CD1c-positive myeloid dendritic cell (primary cell): Measurements from ENCODE around the gene SYCE3.
"Not testable (repeated sequence)": the region's sequence is repeated elsewhere in the genome, so short reads cannot be mapped to it uniquely, and the experiment has no call there.

Experiments
- DNase-seq: peaks from one replicate; pipeline ENCODE4 v3.0.0-alpha.2; 2016; ENCODE audit errors: extremely low spot score

Gene SYCE3, protein sequence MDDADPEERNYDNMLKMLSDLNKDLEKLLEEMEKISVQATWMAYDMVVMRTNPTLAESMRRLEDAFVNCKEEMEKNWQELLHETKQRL

DNA sequence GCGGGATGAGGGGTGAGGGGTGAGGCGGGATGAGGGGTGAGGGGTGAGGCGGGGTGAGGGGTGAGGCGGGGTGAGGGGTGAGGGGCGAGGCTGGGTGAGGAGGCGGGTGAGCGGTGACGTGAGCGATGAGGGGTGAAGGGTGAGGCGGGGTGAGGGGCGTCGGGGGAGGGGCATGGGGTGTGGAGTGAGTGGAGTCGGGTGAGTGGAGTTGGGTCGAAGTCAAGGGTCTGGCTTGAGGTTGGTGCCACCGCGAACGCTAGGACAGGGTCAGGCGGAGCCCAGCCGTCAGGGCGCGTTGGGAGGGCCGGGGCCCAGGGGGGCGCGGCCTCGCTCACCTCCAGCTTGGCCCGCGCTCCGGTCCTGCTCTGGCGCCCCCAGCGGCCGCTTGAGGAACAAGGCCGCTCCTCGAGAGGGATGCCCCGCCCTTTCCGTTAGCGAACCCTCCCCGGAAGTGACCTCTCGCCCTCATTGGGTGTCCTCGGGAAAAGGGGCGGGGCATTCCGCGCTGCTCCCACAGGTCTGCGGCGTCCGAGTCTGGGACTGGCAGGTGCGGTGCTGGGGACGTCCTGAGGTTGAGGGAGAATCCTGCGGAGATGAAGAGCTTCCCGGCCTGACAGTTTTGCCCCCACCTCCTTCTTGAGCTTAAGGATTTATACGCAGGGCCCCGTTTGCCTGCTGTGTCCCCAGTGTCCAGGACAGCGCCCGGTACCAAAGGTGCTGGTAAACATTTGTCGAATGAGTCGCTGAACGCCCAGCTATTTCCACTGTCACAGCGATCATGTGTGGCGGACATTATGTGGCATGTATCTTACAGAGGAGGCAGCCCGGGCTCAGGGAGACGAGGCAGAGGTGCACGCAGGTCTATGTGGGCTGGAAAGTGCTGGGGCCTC is at the start of gene SYCE3:
TSS of gene SYCE3 (minus strand) at position 397 of the 890 bp plus-strand sequence. CDS start 6,514 bp downstream, outside the sequence.
- peak; percentile 99 for DNase-seq

DNA sequence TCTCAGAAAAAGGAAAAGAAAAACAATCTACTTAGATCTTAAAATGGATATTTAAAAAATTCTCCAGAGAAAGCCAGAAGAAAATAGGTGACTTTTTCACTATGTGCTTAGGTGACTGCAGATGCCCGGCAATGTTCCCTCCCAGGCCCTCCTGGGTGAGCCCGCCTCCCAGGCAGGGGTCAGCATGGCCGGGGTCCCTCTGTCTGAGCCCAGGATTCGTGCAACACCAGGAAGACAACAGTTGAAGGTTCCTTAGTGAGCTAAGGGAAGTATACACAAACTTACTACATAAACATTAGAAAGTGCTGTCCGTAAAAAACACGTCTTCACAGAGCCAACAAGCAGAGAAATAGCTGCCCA is 49.4 kb upstream of the SYCE3 start:
- no peak for DNase-seq

DNA sequence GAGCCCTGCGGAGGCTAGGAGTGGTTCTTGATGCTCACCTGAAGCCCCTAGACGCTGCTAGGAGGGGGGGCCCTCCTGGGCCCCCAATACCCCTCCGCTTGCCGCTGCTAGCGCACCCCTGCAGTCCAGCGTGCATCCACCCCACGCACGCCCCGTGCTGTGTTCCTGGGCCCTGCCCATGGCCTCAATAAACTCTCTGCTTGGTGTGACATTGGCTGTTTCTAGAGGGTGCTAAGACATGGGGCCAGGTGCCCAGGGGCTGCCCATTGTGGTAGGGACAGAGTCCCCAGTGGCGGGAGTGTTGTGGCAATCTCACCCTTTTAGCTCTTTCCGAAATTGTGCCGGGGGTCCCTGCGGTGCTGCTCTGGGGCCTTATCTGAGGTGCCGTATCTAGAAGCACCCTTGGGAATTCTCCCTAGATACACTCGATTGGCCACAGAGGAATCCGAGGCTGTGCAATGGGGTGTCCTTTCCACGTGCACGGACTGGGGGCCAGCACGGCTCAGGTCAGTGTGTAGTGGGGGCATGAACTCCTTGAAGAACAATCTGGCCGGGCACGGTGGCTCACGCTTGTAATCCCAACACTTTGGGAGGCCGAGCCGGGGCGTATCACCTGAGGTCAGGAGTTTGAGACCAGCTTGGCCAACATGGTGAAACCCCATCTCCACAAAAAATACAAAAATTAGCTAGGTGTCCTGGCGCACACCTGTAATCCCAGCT is 48.8 kb upstream of the SYCE3 start:
- no peak for DNase-seq

DNA sequence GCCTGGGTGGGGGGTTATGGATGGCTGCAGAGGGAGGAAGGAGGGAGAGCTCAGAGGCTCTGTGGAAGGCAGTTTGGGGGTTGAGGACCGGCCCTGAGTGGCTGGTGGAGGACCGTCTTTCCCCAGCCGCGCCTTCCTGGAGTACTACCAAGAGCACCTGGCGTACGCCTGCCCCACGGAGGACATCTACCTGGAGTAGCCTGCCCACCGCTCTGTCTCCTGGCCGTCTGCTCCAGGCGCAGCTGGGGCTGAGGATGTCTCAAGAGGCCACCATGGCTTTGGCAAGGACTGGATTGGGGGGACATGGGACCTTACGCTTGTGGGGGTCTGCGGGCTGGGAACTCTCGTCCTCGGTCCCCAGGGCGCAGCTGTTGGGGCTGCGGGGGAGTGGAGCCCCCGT is 47.9 kb upstream of the SYCE3 start:
- DNase-seq: no peak

DNA sequence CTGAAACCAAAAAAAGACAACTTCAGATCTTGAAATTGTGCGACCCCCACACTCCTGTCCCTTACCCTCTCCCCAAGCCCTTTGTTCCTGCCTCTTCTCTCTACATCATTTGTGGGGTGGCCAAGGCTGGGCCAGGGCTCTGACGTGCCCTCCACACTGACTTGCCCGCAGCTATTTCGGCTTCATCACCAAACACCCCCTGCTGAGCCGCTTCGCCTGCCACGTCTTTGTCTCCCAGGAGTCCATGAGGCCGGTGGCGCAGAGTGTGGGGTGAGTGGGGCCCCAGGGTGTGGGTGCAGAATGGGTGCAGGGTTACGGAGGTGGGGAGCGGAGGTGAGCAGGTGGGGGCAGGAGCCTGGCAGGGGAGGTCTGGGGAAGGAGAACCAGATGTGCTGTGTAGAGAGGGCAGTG is 47.3 kb upstream of the SYCE3 start:
- DNase-seq: no peak

DNA sequence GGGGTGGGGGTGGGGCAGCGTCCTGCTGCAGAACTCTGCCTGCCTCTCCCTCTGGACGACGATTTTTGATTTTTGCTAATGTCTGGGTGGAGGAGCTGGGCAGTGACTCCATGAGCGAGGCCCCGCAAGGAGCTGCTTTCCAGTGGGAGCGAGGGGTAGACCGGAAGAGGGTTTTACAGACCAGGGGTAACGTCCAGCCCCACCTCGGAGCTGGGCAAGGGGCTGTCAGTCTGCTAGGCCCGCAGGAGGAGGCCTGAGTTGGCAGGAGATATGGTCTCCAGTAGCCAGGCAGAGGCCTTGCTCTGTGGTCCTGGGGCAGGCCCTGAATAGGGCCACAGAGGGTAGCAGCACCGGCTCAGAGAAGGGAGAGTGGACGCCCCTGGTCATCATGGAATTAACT is 46.9 kb upstream of the SYCE3 start:
- no peak for DNase-seq

DNA sequence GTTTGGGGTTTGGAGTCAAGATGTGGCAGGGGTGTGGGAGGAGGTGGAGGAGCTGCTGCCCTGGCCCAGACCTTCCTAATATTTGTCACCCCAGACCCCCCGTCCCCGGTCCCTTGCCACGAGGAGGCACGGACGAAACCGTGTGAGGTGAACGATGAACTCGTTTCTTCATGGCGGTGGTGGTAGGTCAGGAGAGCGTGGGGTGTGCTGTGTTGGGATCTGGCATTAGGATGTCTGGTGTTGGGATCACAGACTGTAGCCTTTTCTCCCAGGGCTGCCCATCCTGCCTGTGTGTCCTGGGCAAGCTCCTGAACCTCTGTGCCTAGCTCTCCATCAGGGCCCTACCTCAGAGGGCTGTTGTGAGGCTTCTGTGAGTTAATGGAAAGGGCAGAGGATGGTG is 46.3 kb upstream of the SYCE3 start:
- DNase-seq: no peak

DNA sequence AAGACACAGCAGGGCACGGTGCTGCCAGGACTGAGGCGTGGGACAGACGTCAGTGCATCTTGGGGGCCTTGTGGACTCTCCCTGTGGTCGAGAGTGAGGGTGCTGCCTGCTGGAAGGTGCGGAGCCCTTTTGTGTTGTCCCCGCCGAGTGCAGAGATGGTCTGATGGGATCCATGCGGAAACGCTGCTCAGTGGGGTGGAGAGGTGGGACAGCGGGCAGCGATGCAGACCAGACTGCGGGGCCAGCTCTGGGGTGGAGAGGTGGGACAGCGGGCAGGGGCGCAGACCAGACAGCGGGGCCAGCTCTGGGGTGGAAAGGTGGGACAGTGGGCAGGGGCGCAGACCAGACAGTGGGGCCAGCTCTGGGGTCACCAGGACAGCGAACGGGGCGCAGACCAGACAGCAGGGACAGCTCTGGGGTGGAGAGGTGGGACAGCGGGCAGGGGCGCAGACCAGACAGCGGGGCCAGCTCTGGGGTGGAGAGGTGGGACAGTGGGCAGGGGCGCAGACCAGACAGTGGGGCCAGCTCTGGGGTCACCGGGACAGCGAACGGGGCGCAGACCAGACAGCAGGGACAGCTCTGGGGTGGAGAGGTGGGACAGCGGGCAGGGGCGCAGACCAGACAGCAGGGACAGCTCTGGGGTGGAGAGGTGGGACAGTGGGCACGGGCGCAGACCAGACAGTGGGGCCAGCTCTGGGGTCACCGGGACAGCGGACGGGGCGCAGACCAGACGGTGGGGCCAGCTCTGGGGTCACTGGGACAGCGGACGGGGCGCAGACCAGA is 45.5 kb upstream of the SYCE3 start:
- DNase-seq: not testable (repeated sequence)

DNA sequence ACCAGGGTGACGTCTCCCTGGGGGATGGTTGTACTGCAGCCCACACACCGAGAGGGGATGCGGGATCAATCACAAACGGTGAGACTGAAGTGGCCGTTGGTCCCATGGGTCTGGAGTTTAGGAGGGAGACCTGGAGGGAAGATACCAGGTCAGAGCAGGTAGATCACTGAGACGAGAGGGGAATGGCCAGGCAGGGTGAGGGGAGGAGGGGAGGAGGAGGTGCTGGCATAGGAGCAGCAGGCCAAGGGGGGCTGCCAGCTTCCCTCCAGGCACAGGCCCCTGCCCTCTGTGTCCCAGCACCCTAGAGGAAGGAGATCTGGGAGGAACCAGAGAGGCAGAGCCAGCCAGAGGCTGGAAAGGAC is 44.9 kb upstream of the SYCE3 start:
- no peak for DNase-seq

DNA sequence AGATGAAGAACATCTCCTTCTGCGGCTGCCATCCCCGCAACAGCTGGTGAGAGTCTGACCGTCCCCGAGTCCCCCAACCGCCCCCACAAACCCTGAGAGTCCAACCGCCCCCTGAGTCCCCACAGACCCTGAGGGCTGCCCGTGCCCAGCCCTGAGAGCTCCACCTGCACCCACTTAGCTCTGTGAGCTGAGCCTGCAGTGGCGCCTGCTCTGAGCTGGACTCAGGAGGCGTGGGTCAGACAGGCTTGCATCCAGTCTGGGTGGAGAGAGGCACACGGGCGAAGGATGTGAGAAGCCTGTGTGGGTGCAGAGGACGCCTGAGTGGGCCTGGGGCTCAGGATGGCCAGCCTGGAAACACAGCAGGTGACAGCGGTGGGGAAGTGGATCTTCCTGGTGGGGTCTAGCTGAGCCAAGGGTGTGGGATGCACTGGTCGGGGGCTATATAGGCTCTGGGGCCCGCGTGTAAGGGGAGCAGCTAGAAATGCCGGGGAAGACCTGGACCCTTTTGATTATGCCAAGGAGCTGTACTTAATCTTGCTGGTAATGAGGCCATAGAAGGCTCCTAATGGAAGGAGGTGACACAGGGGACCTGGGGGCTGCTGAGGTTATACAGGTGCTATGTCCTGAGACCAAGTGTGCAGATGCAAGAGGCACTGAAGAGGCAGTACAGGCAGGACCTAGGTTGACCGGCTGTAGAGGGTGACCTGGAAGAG is 44.4 kb upstream of the SYCE3 start:
- DNase-seq: no peak

DNA sequence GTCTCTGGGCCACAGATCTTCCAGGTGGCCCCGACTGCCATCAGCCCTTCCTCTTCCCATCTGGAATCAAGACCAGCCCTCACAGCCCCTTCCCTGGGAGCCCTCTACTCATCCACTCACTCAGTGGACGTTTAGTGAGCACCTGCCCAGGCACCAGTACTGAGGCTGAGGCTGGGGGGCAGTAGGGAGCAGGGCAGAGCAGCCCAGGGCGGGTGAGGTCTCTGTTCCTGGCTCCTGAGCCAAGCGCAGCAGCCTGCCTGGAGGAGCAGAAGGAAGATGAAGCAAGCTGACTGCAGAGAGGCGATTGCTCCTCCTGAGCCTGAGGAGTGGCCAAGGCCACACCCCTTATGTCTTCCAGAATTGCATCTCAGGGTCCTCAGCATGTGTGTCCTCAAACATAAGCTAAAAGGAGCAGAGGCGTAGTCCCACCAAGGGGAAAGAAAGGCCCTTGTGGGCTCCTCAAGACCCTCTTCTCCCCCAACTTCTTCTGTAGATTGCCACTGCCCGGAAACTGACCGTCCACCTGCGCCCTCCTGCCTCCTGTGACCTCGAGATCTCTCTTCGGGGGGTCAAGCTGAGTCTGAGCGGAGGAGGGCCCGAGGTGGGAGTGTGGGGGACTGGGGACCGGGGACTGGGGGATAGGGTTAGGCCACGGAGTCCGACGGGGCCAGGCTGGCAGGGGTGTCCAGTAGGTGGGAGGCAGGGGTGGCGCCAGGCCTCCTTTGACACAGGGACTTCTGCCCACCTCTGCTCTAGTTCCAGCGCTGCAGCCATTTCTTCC is 43.6 kb upstream of the SYCE3 start:
- no peak for DNase-seq

DNA sequence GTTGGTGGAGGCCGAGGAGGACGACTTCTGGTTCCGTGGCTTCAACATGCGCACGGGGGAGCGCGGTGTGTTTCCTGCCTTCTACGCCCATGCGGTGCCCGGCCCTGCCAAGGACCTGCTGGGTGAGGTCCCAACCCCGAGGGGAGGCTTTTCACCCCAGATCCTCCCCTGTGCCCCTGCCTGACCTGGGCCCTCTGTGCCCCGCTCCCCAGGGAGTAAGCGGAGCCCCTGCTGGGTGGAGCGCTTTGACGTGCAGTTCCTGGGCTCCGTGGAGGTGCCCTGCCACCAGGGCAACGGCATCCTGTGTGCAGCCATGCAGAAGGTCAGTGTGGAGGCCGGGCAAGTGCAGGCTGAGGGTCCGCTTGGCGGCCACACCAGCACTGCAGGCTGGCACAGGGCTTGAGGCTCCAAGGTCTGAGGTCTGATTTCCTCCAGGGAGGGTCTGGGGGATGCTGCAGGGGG is 42.9 kb upstream of the SYCE3 start:
- no peak for DNase-seq

DNA sequence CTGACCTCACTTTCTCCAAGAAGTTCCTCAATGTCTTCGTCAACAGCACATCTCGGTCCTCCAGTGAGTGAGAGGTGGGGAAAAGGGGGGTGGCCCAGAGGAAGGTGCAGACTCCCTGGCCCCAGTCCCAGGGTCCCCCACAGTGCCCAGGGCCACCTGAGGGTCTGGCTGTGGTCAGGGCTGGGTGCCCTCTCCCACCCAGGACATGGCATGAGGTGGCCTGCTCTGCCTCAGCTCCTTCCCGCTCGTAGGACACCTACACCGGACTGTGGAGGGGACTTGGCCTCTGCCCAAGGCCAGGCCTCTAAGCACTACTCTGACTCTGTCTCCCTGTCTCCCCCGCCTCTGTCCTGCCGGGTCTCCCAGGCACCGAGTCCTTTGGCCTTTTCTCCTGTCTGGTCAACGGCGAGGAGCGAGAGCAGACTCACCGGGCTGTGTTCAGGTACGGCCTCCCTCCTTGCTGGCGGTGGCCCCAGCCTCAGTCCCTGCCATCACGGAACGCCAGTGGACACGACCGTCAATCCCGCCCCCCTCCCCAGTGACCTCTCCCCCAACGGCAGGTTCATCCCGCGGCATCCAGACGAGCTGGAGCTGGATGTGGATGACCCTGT is 42.4 kb upstream of the SYCE3 start:
- no peak for DNase-seq

DNA sequence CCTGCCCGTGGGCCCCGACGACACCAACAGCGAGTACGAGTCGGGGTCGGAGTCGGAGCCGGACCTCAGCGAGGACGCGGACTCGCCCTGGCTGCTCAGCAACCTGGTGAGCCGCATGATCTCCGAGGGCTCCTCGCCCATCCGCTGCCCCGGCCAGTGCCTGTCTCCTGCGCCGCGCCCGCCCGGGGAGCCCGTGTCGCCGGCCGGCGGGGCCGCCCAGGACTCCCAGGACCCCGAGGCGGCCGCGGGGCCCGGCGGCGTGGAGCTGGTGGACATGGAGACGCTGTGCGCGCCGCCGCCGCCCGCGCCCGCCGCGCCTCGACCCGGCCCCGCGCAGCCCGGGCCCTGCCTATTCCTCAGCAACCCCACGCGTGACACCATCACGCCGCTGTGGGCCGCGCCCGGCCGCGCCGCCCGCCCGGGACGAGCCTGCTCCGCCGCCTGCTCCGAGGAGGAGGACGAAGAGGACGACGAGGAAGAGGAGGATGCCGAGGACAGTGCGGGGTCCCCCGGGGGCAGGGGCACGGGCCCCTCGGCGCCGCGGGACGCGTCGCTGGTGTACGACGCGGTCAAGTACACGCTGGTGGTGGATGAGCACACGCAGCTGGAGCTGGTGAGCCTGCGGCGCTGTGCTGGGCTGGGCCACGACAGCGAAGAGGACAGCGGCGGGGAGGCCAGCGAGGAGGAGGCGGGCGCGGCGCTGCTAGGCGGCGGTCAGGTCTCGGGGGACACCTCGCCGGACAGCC is 41.7 kb upstream of the SYCE3 start:
- no peak for DNase-seq

DNA sequence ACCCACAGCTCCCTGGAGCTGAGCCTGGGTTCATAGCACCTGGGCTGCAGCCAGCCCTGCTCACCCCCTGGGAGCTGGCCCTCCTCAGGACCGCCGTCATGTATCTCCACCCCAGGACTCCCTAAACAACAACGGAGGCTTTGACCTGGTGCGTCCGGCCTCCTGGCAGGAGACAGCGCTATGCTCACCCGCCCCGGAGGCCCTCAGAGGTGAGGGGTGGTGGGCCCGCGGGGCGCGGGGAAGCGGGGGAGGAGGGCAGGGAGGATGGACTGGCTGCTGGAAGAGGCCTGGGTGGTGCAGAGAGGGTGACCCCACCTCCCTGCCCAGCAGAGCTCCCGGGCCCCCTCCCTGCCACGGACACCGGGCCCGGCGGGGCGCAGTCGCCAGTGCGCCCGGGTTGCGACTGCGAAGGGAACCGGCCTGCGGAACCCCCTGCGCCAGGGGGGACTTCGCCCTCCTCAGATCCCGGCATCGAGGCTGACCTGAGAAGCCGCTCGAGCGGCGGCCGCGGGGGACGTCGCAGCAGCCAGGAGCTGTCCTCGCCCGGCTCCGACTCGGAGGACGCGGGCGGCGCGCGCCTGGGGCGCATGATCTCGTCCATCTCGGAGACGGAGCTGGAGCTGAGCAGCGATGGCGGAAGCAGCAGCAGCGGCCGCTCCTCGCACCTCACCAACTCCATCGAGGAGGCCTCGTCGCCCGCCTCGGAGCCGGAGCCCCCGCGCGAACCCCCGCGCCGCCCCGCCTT is 41.0 kb upstream of the SYCE3 start:
- DNase-seq: no peak

DNA sequence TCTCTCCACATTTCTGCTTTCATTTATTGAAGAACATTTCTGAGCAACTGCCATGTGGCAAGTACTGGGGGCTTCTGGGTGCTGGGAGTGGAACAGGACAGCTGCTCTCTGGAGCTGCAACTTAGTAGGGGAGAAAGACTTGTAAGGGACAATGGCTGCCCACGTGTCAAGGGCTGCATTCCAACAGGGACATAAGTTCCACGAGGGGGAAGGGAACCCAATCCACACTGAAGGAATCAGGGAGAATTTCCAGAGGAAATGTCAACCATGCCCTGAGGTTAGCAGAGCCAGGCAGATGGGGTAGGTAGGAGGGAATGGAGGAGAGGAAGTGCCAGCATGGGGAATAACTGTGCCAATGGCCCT is 39.6 kb upstream of the SYCE3 start:
- no peak for DNase-seq

DNA sequence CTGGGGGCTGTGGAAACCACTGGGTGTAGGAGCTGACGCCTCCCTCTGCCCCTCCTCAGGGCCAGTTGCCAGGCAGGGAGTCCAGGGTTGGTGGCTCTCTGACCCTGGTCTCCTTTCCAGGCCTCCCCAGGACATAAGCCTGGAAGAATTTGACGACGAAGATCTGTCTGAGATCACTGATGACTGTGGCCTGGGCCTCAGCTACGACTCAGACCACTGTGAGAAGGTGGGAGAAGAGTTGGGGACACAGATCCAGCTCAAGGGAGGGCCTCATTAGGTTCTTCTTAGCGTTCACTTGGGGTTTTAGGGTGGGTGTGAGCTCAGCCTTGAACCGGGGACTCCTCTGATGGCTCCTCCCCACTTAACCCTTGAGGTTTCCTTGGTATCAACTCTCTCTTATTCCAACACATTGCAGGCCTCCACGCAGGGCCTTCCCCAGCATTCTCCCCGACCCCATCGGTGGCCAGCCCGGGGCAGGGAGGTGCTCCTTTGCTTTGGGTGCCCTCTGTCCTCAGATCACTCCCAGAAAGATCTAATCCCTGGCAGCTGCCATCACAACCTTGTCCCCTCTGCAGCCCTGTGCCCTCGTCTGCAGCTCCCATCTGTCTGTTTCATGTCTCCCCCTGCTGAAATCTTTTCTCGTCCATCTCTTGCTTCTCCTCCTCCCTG is 39.1 kb upstream of the SYCE3 start:
- no peak for DNase-seq

DNA sequence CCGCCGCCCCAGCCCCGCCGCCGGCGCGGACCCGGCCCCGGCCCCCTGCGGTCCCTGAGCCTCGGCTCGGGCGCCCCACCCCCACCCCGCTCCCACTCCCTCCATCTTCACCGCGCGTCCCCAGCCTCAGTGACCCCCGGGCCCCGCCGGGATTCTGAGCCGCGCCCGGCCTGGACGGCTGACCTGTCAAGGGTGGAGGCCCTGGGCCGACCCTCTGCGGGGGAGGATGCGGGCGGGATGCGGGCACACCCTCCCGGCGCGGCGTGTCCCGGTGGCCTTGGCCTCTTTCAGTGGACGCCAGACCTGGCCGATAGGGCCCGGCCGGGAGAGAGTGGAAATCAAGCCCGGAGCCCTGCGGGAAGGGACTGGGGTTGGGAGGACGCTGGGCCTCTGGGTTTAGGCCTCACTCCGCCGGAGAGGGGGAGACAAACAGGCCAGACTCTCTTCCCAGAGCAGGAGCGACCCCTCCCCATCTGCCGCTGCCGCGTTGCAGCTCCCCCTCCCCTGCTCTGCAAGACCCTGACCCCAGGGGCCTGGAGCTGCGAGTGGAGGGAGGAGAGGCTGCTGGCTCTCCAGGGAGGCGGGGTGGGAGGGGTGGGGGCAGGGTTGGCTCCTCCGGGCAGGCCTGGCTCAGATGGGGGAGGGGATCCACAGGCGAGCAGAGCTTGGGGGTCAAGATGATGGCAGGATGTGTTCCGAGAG is 38.4 kb upstream of the SYCE3 start:
- no peak for DNase-seq
